A549 treated with CORT108297 at 1 μM for 4 hours (cell line): ENCODE results near the gene FAS. TPM values are rescaled to one million over a fixed set of nuclear protein-coding genes. Genes with fewer than 3 reads are reported as not detected.

ENCODE experiments used
- total RNA-seq: library from RNA; stranded (reverse); fragments of 200-300 nt; extraction: Qiagen RNA extraction; gene quantifications from 5 replicates; pipeline ENCODE4 v1.2.3, GENCODE V29; 2022

The FAS gene
- total RNA-seq: 30.3 to 39.2 TPM (median 33.2 TPM) in 5 replicates

DNA sequence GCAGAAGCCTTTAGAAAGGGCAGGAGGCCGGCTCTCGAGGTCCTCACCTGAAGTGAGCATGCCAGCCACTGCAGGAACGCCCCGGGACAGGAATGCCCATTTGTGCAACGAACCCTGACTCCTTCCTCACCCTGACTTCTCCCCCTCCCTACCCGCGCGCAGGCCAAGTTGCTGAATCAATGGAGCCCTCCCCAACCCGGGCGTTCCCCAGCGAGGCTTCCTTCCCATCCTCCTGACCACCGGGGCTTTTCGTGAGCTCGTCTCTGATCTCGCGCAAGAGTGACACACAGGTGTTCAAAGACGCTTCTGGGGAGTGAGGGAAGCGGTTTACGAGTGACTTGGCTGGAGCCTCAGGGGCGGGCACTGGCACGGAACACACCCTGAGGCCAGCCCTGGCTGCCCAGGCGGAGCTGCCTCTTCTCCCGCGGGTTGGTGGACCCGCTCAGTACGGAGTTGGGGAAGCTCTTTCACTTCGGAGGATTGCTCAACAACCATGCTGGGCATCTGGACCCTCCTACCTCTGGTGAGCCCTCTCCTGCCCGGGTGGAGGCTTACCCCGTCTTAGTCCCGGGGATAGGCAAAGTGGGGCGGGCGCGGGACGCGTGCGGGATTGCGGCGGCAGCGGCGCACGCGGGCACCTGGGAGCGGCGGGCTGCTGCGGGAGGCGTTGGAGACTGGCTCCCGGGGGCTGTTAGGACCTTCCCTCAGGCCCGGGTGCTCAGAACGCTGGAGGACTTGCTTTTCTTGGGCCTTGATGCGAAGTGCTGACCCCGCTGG is at the start of gene FAS:
Gene FAS, plus strand, starts transcription at position 415 of the 777 bp plus-strand sequence. Its CDS starts 79 bp downstream, at position 494.

DNA sequence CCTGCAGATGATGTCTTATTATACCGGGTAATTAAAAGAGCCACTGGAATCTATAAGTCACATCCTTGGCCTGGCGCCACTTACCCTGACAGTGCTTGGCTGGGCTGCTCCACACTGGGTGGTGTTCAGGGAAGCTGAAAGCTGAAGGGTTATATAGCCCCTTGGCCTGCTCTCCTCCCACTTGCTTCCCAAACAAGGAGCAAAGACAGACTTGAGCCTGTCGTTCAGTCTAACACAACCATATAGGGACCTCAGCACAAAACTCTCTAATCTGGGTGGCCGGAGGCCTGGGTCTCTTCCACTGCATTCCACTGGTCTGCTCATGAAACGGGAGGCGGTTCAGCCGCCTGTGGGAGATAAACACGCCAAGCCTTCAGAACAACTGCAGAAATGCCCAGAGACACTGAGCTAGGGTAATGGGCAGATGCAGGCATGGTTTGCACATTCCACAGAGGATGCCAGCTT is 37.9 kb upstream of the FAS start, which contains the start of gene ACTA2:
Gene ACTA2, minus strand, starts transcription at position 127 of the 465 bp plus-strand sequence. CDS start 3,843 bp downstream, outside the sequence.

Other genes with a start within 250 kb of the FAS start
- gene LIPN, start 230.8 kb upstream of the FAS start, total RNA-seq: not detected in 5 replicates
- gene LIPM, start 188.1 kb upstream of the FAS start, total RNA-seq: not detected in 5 replicates
- 0.27 to 0.54 TPM (median 0.34 TPM) in 5 replicates for gene ANKRD22, start 139.0 kb upstream of the FAS start, total RNA-seq
- gene STAMBPL1, start 110.6 kb upstream of the FAS start, total RNA-seq: 30.9 to 35.2 TPM (median 33.8 TPM) in 5 replicates
- gene ACTA2, start 38.0 kb upstream of the FAS start, total RNA-seq: 17.4 to 20.9 TPM (median 19.5 TPM) in 5 replicates
- 0.06 to 0.07 TPM (median 0.07 TPM) in 3 of 5 replicates, not detected in the others for gene CH25H, start 216.5 kb downstream of the FAS start, total RNA-seq